ENCODE measurements around the gene GNB1L. TPM values are rescaled to one million over a fixed set of nuclear protein-coding genes. Genes with fewer than 3 reads are reported as not detected.

GNB1L gene
- polyA plus RNA-seq, 1 donor from 2014 or later: 16.5 TPM

GRCh38 chr22:19842393-19843106 lies 12.1 kb downstream of the GNB1L start:
- Histone ChIP-seq H3K27me3 (ENCODE audit: insufficient read depth, low read depth, low read length) (no peaks in the 10 kb centered on the region), H3K9me3 (ENCODE audit: low read length) (no peaks in the 10 kb centered on the region), H3K79me2 (replicated peaks; ENCODE audit: insufficient read depth, low read length) (no peaks in the 10 kb centered on the region), H3K4me2 (ENCODE audit: low read length) (no peak overlapping the region), H4K20me1 (ENCODE audit: insufficient read depth) (no peaks in the 10 kb centered on the region), H3F3A (ENCODE audit: insufficient read depth, low read length, poor library complexity, severe bottlenecking) (no peaks in the 10 kb centered on the region), H3K27ac (ENCODE audit: low read length) (no peak overlapping the region), H2AFZ (ENCODE audit: low read depth, low read length) (no peak overlapping the region), H3K9me2 (ENCODE audit: insufficient read depth, low read length) (no peaks in the 10 kb centered on the region), H3K9ac (ENCODE audit: low read length) (no peak overlapping the region), H3K4me3 (ENCODE audit: low read length) (no peak overlapping the region), H3K36me3 (ENCODE audit: insufficient read depth, low read length) (no peaks in the 10 kb centered on the region)
- TF ChIP-seq TAF1 (IDR thresholded peaks at IDR 0.05; ENCODE audit: low read depth): no peak
- TF ChIP-seq, protein P1, sequence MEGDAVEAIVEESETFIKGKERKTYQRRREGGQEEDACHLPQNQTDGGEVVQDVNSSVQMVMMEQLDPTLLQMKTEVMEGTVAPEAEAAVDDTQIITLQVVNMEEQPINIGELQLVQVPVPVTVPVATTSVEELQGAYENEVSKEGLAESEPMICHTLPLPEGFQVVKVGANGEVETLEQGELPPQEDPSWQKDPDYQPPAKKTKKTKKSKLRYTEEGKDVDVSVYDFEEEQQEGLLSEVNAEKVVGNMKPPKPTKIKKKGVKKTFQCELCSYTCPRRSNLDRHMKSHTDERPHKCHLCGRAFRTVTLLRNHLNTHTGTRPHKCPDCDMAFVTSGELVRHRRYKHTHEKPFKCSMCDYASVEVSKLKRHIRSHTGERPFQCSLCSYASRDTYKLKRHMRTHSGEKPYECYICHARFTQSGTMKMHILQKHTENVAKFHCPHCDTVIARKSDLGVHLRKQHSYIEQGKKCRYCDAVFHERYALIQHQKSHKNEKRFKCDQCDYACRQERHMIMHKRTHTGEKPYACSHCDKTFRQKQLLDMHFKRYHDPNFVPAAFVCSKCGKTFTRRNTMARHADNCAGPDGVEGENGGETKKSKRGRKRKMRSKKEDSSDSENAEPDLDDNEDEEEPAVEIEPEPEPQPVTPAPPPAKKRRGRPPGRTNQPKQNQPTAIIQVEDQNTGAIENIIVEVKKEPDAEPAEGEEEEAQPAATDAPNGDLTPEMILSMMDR (IDR thresholded peaks at IDR 0.05; ENCODE audit: poor library complexity, severe bottlenecking): no peak
- TF ChIP-seq EP300 (conservative IDR thresholded peaks at IDR 0.05; ENCODE audit: poor library complexity, severe bottlenecking): no peak
- TF ChIP-seq EZH2 (IDR thresholded peaks at IDR 0.05; ENCODE audit: borderline replicate concordance, insufficient read depth, low read length, poor library complexity, severe bottlenecking): no peak
- TF ChIP-seq SMC3 (conservative IDR thresholded peaks at IDR 0.05; ENCODE audit: poor library complexity): no peak
- no peak for TF ChIP-seq MXI1 (conservative IDR thresholded peaks at IDR 0.05; ENCODE audit: poor library complexity, severe bottlenecking)
- TF ChIP-seq POLR2AphosphoS5 (IDR thresholded peaks at IDR 0.05): no peak
- no peak for TF ChIP-seq REST (IDR thresholded peaks at IDR 0.05; ENCODE audit: borderline replicate concordance)
- no peak for TF ChIP-seq RAD21 (conservative IDR thresholded peaks at IDR 0.05)

DNA sequence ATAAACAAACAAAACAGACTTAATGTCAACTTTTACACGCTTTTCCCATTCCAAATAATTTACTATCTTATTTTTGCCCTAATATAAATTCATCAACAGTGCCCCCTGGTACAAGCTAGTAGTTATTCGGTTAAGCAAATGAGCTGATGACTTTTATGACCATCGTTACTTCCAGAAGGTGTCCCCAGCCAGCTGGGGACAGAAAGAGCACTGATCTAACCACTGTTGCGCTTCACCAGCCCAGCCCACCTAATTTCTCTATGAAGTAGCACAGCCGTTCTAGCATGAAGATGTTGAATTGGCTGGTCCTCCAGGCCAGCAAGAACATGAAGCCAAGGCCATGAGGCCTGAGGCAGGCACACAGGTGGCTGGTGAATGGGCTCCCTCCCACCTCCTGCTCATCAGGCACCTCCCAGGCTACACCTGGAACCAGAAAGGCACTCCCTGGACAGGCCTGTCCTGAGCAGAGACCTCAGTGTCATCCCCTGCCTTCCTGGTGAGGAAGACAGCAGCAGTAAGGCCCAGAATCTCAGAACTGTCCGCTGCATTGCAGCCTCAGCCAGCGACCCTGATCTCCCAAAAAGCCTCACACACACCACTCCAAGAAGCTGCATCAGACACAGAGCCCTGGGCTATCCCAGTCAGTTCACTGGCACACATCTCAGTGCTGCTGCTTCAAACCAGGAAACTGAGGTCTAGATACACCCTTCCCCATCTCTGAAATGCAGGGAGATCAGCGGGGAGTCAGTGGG lies 12.9 kb downstream of the GNB1L start:
- H4K20me1 ChIP-seq (ENCODE audit: insufficient read depth): no peaks in the 10 kb centered on the region
- TF ChIP-seq, protein P1 (IDR thresholded peaks at IDR 0.05; ENCODE audit: poor library complexity, severe bottlenecking): no peak
- TF ChIP-seq EZH2 (IDR thresholded peaks at IDR 0.05; ENCODE audit: borderline replicate concordance, insufficient read depth, low read length, poor library complexity, severe bottlenecking) (no peak), POLR2AphosphoS5 (IDR thresholded peaks at IDR 0.05) (no peak), TAF1 (IDR thresholded peaks at IDR 0.05; ENCODE audit: low read depth) (no peak), REST (IDR thresholded peaks at IDR 0.05; ENCODE audit: borderline replicate concordance) (no peak), RAD21 (conservative IDR thresholded peaks at IDR 0.05) (no peak), MXI1 (conservative IDR thresholded peaks at IDR 0.05; ENCODE audit: poor library complexity, severe bottlenecking) (no peak), SMC3 (conservative IDR thresholded peaks at IDR 0.05; ENCODE audit: poor library complexity) (no peak), EP300 (conservative IDR thresholded peaks at IDR 0.05; ENCODE audit: poor library complexity, severe bottlenecking) (no peak)

More for the DNA sequence above, 12.9 kb downstream of the GNB1L start:
- Histone ChIP-seq H3K27me3 (ENCODE audit: insufficient read depth, low read depth, low read length) (no peaks in the 10 kb centered on the region), H3K9me2 (ENCODE audit: insufficient read depth, low read length) (no peaks in the 10 kb centered on the region), H3K9me3 (ENCODE audit: low read length) (no peaks in the 10 kb centered on the region), H3K4me3 (ENCODE audit: low read length) (no peak overlapping the region), H3K36me3 (ENCODE audit: insufficient read depth, low read length) (no peaks in the 10 kb centered on the region), H3K9ac (ENCODE audit: low read length) (no peak overlapping the region), H3K4me2 (ENCODE audit: low read length) (no peak overlapping the region), H3F3A (ENCODE audit: insufficient read depth, low read length, poor library complexity, severe bottlenecking) (no peaks in the 10 kb centered on the region), H2AFZ (ENCODE audit: low read depth, low read length) (no peak overlapping the region), H3K27ac (ENCODE audit: low read length) (no peak overlapping the region), H3K79me2 (replicated peaks; ENCODE audit: insufficient read depth, low read length) (no peaks in the 10 kb centered on the region)
